Occipital lobe (tissue), 2 donors: ENCODE results near the gene MCC. TPM values are rescaled to one million over a fixed set of nuclear protein-coding genes. Genes with fewer than 3 reads are reported as not detected.

ENCODE experiments used
- DNase-seq: peaks from one replicate; lab custom pipeline; 2025; lab: John Stamatoyannopoulos, UW
- total RNA-seq: library from RNA; depleted of rRNA; stranded (reverse); fragments of >200 nt; gene quantifications from one replicate; pipeline ENCODE4 v1.2.3, GENCODE V29; 2014

The MCC gene
- total RNA-seq, 1 donor from 2014 or later, result 15.8 TPM

DNA sequence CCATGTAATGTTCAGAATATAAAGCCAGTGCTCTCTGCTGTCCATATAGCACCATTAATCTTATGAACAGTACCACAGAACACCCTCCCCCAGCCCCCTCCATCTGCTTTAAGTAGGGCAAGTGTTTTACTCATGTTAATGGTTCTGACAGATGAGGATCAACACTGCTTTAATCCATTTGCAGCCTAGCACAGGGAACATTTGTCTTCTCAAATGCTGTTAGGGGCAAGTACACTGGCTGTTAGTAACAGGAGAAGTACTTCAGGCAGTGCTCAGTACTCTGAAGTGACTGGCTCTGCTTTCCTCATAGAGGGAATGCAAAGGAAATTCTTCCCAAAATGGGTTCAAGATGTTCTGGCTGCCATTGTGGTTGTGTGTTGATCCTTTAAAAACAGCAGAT lies 309.1 kb downstream of the MCC start:
- DNase-seq, result no peak

DNA sequence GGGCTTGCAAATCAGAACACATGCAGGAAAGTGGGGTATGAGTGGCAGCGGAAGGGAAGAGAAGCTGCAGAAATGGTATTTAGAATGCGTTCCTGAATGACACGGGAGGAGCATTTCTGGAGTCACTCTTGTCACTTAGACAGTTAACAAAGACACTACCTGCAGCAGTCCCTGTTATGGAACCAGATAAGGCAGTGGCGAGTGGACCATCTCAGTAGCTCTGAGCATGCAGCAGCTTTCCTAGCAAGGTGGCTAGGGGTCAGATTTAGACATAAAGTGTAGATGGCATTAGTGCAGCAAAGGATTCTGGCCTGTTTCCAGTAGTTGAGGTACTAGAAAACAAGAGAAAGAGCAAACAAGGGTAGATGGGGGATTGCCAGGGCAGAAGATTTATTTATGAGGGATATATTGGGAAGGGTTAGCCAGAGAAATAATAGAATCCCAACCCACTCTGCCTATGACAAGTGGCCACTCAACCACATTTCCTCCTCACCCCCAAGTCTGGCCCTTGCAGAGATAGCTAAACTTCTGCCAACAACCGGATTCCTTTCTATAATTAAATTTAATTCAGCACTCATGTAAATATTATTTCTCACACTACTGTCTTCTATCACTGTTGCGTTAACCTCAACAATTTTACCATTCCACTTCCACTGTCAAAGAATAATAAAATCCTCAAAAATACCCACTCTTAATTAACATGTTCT lies 310.0 kb downstream of the MCC start:
- DNase-seq, result no peak

- no peak for DNase-seq
These were observed 311.0 kb downstream of the MCC start for GRCh38 chr5:113177225-113177624.

GRCh38 chr5:113176734-113177133 lies 311.5 kb downstream of the MCC start:
- DNase-seq, result no peak

- no peak for DNase-seq
These were observed 312.1 kb downstream of the MCC start for GRCh38 chr5:113176196-113176595.

DNA sequence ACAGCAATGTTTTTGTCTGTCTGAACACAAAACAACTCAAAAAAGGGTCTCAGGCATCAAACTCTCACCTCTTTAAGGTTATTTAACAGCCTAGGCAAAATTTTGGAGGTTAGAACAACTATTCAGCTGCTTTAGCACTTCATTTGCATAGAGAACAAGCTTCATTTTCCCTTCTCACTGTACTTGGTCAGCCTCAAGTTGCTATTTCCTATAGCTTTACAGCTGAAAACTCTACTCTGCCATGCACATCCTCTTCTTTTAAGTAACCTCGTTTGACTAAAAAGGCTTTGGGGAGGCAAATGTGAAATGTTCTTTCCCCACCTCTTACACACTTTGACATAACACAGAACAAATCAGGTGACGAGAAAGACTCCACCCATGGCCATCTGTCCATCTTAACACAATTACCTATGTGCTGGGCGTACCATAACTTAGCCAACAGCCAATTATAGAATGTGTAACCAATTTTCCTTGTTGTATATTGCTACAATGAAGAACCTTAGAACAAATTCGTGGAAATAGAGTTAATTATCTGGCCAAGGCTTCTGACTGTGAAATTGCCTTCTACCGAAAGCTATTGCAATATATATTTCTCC lies 315.9 kb downstream of the MCC start:
- no peak for DNase-seq

DNA sequence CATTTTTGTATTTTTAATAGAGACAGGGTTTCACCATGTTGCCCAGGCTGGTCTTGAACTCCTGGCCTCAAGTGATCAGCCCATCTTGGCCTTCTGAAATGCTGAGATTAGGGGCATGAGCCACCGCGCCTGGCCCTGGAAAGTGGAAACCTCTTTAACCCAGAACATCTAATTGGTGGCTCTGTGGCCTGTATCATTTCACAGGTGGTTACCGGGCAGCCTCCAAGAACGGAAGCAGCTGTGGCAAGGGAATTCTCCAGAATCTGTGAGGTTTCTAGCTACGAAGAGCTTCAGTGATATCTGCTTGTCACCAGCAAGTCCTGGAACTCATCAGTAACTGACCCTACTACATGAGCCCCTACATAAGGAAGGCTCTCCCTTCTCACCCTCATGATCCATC lies 316.7 kb downstream of the MCC start:
- DNase-seq, result no peak

- DNase-seq, result no peak
These were observed 317.5 kb downstream of the MCC start for GRCh38 chr5:113170707-113171106.

GRCh38 chr5:113169720-113170119 lies 318.5 kb downstream of the MCC start:
- no peak for DNase-seq

- no peak for DNase-seq
These were observed 320.3 kb downstream of the MCC start for GRCh38 chr5:113167985-113168384.

DNA sequence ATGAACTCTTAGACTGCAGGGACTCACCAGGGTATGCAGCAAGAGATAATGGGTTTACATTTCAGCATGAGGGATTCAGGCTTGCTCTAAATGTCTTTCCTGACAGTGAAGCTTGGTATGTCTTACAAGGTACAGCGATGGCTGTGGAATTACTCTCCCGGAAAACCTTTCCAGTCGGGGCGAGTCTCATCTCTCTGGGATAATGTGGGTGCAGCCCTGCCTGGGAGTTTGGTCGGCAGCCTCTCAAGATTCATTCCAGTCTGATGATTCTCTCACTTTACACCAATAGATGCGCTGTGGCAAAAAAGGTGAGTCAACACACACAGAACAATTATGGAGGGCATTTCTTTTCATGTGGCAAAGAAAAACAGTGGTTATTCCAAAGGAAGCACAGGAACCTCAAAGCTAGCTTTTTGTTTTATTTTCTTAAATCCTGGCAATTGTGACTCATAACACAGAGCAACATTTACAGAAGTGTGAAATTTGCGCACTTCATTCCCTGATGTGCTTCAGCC lies 321.3 kb downstream of the MCC start:
- no peak for DNase-seq

DNA sequence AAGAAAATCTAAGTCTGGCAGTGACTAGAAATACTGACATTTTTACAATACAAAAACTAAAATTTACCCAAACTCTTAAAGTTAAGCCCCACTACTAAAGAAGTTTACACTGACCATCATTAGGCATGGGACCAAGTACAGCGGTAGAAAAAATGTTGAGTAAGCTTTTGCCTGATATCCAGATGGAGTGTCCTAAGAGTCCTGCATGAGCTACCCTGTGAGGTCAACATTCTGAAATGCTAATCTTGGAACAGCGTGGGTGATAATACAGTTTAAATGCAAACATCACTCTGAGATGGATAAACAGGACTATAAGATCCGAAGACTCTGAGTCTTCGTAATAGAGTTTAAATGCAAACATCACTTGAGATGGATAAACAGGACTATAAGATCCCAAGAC lies 322.0 kb downstream of the MCC start:
- no peak for DNase-seq

DNA sequence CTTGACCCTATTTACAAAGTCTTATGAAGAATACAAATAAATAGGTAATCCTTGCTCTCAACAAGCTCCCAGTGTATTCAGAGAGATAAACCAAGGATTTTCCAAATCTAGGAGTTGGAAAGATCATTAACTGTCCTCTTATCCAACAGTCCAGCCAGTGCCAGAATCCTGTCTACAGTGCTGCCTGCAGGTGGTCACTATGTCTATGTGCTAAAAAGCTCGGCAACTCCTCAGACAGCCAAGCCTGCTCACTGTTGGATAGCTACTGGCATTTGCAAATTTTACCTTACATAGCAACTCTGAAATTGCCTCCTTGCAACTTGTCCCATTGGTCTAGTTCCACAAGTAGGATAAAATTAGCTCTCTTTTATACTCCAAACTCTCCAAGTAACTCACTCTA lies 324.2 kb downstream of the MCC start:
- DNase-seq, result no peak

DNA sequence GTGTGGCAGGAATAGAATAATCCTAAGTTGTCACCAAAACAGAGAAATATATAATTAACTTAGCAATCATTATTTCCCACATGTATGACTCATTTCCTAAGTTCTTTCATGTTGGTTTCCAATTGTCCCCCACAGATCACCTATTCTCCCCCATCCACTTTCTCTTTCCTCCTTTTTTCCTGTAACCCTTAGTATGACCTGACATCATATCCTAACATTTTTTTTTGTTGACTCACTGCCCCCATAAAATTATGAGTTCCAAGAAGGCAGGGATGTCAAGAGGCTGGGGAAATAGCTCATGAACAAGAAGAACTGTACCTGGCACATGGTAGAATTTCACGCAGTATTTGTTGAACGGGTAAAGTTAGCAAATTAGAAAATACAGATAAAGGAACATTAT lies 324.9 kb downstream of the MCC start:
- DNase-seq, result no peak

GRCh38 chr5:113162770-113163169 lies 325.5 kb downstream of the MCC start:
- no peak for DNase-seq

DNA sequence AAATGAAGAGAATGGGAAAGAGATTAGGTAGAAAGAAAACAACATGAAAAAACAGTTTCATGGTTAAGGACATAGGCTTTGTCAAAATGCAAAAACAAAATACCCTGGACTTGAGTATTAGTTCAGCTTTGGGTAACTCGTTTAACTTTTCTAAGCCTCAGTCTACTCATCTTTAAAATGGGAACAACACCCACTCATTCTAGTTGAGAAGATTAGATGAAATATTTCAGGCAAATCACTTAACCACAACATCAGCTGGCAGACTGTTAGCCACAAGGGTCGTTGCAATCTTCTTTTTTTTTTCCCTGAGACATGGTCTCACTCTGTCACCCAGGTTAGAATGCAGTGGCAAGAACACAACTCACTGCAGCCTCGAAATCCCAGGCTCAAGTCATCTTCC lies 326.0 kb downstream of the MCC start:
- DNase-seq, result no peak

- DNase-seq, result no peak
These were observed 326.4 kb downstream of the MCC start for GRCh38 chr5:113161806-113162205.

- DNase-seq, result no peak
These were observed 330.4 kb downstream of the MCC start for GRCh38 chr5:113157886-113158285.

- no peak for DNase-seq
These were observed 331.9 kb downstream of the MCC start for GRCh38 chr5:113156271-113156877.

DNA sequence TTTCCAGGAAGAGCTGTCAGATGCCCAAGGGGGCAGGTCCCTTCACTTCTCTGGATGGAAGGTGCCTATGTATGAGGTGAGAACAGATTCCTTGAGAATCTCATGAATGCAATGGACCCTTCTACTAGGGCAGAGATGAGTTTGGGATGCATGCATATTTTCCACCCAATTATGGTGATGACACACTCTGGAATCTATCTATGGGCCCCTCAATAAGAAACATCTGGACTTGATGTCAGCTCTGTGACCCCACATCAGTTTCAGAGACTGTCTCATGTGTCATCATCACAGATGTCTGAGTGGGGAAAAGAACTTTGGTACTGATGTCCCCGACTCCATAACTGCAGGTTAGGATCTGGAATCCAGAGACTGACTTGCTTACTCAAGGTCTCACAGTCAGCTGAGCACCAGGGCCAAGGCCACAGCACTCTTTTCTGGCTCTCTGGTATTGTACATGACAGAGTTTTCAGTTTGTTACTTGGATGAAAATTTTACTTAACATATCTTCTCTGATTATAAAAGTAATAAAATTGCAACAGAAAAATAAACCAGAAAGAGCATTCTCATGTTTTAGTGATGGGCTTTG lies 334.6 kb downstream of the MCC start:
- no peak for DNase-seq

DNA sequence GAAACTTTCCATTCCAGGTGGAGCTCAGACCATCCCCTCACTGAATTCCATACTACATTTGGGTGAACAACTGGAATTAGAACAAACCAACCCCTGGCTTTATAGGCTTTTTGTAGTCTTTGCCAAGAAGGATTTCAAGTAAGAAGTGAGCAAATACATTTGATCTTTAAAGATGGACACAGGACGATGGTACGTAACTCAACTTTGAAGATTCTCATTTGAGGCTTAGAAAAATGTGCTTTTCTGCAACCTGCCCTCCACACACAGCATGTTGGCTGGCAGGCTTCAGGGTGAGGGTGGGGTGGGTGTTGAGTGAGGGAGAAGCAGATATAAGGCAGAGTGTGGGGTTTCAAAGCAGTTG lies 335.9 kb downstream of the MCC start:
- no peak for DNase-seq

DNA sequence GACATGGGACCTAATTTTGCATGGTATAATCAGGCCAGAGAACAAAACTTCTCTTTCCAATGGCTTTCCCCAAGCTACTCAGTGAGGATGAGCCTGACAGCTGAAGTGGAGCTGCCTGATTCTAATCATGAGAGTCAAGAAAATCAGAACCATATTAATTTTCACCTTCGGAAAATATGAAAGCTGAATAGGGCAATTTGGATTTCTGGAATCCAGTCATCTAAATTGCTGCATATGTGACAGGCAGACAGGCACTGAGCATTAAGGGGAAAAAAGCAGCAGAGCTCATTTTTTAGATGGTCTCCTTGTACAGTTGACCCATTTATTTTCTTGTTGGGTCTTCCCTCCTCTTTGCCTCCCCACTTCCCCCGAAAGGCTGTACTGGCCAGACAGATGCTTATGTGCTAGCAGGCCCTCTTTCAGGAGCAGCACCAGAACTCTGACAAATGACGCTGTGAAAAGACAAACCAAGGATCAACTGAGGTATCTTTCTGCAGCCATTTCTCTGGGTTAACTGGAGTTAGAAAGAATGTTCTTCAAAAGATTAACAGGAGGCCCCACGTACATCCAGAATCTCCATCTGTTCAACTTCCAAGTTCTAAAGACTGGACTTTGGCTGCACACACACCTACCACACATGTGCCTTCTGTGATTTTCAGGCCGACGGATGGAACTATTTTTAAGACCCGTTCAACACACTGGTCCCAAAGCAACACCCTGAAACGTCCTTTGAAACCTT lies 336.4 kb downstream of the MCC start:
- no peak for DNase-seq
